ENCODE results near the gene SYNC. TPM values are rescaled to one million over a fixed set of nuclear protein-coding genes. Genes with fewer than 3 reads are reported as not detected.

The SYNC gene
- total RNA-seq, 2 experiments from 2014 or later, result 0.09 TPM; not detected in 1

GRCh38 chr1:32746130-32746529 is 43.6 kb upstream of the SYNC start:
- Histone ChIP-seq H3K4me1 (ENCODE audit: insufficient read depth, low read length, poor library complexity, severe bottlenecking) (no peaks in the 10 kb centered on the region), H2AFZ (ENCODE audit: low read length) (no peak overlapping the region), H3K36me3 (ENCODE audit: insufficient read depth, low read length) (no peaks in the 10 kb centered on the region), H3K9me2 (ENCODE audit: insufficient read depth, low read length) (no peaks in the 10 kb centered on the region), H4K20me1 (ENCODE audit: insufficient read depth, low read length) (no peaks in the 10 kb centered on the region), H3K79me2 (ENCODE audit: insufficient read depth, low read depth, low read length) (no peaks in the 10 kb centered on the region), H3K27ac (ENCODE audit: low read depth, low read length, poor library complexity, severe bottlenecking) (no peak overlapping the region), H3K4me2 (ENCODE audit: low read length) (no peak overlapping the region), H3K4me3 (ENCODE audit: low read depth, low read length, poor library complexity, severe bottlenecking) (no peak overlapping the region), H3K9me3 (ENCODE audit: low read length) (no peaks in the 10 kb centered on the region)
- intact Hi-C loops (cut with micrococcal nuclease; ENCODE audit: unreplicated experiment), result no loop called here
- ChIA-PET CTCF (ENCODE audit: unreplicated experiment) (no interaction called here), POLR2A (interaction anchor here (0.7 kb wide), 1 partner anchor 238 kb away, joined by 3 read pairs; no protein-coding TSS in a partner anchor)
- no peak for TF ChIP-seq CTCF (conservative IDR thresholded peaks at IDR 0.05; ENCODE audit: low read length)
- TF ChIP-seq EZH2phosphoT487 (IDR thresholded peaks at IDR 0.05; ENCODE audit: borderline replicate concordance, low read depth, low read length), result no peak
- DNase-seq (ENCODE audit: low spot score), result no peak
- no TSS peak for BruUV-seq (replicated peaks)

- H2AFZ ChIP-seq (ENCODE audit: low read length), result no peak overlapping the region
- no TSS peak for BruUV-seq (replicated peaks)
- no peaks in the 10 kb centered on the region for H3K4me1 ChIP-seq (ENCODE audit: insufficient read depth, low read length, poor library complexity, severe bottlenecking)
- H3K27ac ChIP-seq (ENCODE audit: low read depth, low read length, poor library complexity, severe bottlenecking), result no peak overlapping the region
- no peaks in the 10 kb centered on the region for H4K20me1 ChIP-seq (ENCODE audit: insufficient read depth, low read length)
- no peak overlapping the region for H3K4me2 ChIP-seq (ENCODE audit: low read length)
- TF ChIP-seq CTCF (conservative IDR thresholded peaks at IDR 0.05; ENCODE audit: low read length) (no peak), EZH2phosphoT487 (IDR thresholded peaks at IDR 0.05; ENCODE audit: borderline replicate concordance, low read depth, low read length) (no peak)
- H3K9me2 ChIP-seq (ENCODE audit: insufficient read depth, low read length), result no peaks in the 10 kb centered on the region
- intact Hi-C loops (cut with micrococcal nuclease; ENCODE audit: unreplicated experiment), result no loop called here
- no peaks in the 10 kb centered on the region for H3K36me3 ChIP-seq (ENCODE audit: insufficient read depth, low read length)
- H3K9me3 ChIP-seq (ENCODE audit: low read length), result no peaks in the 10 kb centered on the region
- POLR2A ChIA-PET, result no interaction called here
- no peaks in the 10 kb centered on the region for H3K79me2 ChIP-seq (ENCODE audit: insufficient read depth, low read depth, low read length)
- DNase-seq (ENCODE audit: low spot score), result no peak
- CTCF ChIA-PET (ENCODE audit: unreplicated experiment), result no interaction called here
- no peak overlapping the region for H3K4me3 ChIP-seq (ENCODE audit: low read depth, low read length, poor library complexity, severe bottlenecking)
Observed at GRCh38 chr1:32744071-32744425, 41.5 kb upstream of the SYNC start.

GRCh38 chr1:32743380-32744070 is 41.0 kb upstream of the SYNC start:
- H3K27ac ChIP-seq (ENCODE audit: low read depth, low read length, poor library complexity, severe bottlenecking), result no peak overlapping the region
- no peak for DNase-seq (ENCODE audit: low spot score)
- H4K20me1 ChIP-seq (ENCODE audit: insufficient read depth, low read length), result no peaks in the 10 kb centered on the region
- H3K4me1 ChIP-seq (ENCODE audit: insufficient read depth, low read length, poor library complexity, severe bottlenecking), result no peaks in the 10 kb centered on the region
- H2AFZ ChIP-seq (ENCODE audit: low read length), result no peak overlapping the region
- H3K4me3 ChIP-seq (ENCODE audit: low read depth, low read length, poor library complexity, severe bottlenecking), result no peak overlapping the region
- intact Hi-C loops (cut with micrococcal nuclease; ENCODE audit: unreplicated experiment), result no loop called here
- H3K9me2 ChIP-seq (ENCODE audit: insufficient read depth, low read length), result no peaks in the 10 kb centered on the region
- POLR2A ChIA-PET, result no interaction called here
- H3K4me2 ChIP-seq (ENCODE audit: low read length), result no peak overlapping the region
- H3K9me3 ChIP-seq (ENCODE audit: low read length), result no peaks in the 10 kb centered on the region
- BruUV-seq (replicated peaks), result no TSS peak
- TF ChIP-seq CTCF (conservative IDR thresholded peaks at IDR 0.05; ENCODE audit: low read length) (no peak), EZH2phosphoT487 (IDR thresholded peaks at IDR 0.05; ENCODE audit: borderline replicate concordance, low read depth, low read length) (no peak)
- H3K36me3 ChIP-seq (ENCODE audit: insufficient read depth, low read length), result no peaks in the 10 kb centered on the region
- CTCF ChIA-PET (ENCODE audit: unreplicated experiment), result no interaction called here
- no peaks in the 10 kb centered on the region for H3K79me2 ChIP-seq (ENCODE audit: insufficient read depth, low read depth, low read length)
